Psoas muscle (tissue), 8 donors: ENCODE data around the gene CLIC3. TPM values are rescaled to one million over a fixed set of nuclear protein-coding genes. Genes with fewer than 3 reads are reported as not detected.

Experiments
- ATAC-seq, 4 donors: fragments of 200-7000 bp; cut with Tn5 transposase; one replicate each; pipeline ENCODE4 v1.9.1; 2020; ENCODE audit warnings: moderate library complexity in 3 of 4, mild to moderate bottlenecking in 2 of 4
- DNase-seq, 2 donors: peaks; one replicate each; pipeline ENCODE4 v3.0.0-alpha.2; 2020
- H3K27ac ChIP-seq: fragments of 200-600 bp; one replicate; pipeline ENCODE4 v1.8.0; 2022
- H3K27me3 ChIP-seq, 3 donors: fragments of 200-600 bp in 1 of 3; one replicate each; pipeline versions ENCODE4 v1.6.1 to v1.8.0; 2013 to 2022; ENCODE audit warnings: low read length in 2 of 3, mild to moderate bottlenecking in 2 of 3, moderate library complexity in 1 of 3; ENCODE audit not compliant: insufficient read depth in 3 of 3
- H3K36me3 ChIP-seq, 2 donors: fragments of 200-600 bp in 1 of 2; one replicate each; pipeline versions ENCODE4 v1.6.1 to v1.8.0; 2013 to 2022; ENCODE audit warnings: low read depth in 1 of 2, mild to moderate bottlenecking in 1 of 2, moderate library complexity in 1 of 2; ENCODE audit not compliant: insufficient read depth in 1 of 2
- H3K4me1 ChIP-seq: fragments of 200-600 bp; one replicate; pipeline ENCODE4 v1.8.0; 2022
- H3K4me3 ChIP-seq: fragments of 200-600 bp; one replicate; pipeline ENCODE4 v1.8.0; 2022; ENCODE audit warnings: mild to moderate bottlenecking
- H3K9me3 ChIP-seq: fragments of 200-600 bp; one replicate; pipeline ENCODE4 v1.8.0; 2022
- WGBS, 3 donors: extraction: QIAGEN DNeasy Blood & Tissue Kit; methylation state at CpG; one replicate each; pipeline versions ENCODE4 v1.1.6 to v1.1.7; 2013; 5-methylcytosine and 5-hydroxymethylcytosine counted together
- intact Hi-C, 2 donors: fragments of 100-400 bp; cut with DNase I; formaldehyde crosslinking; loops; one replicate each; pipeline versions ENCODE4 v1.11.0 to v1.14.2; 2022
- polyA plus RNA-seq, 3 donors: library from polyadenylated mRNA; stranded (reverse); fragments of 200-250 nt; gene quantifications; one replicate each; pipeline ENCODE4 v1.2.3, GENCODE V29; 2013
- total RNA-seq, 4 donors: library from RNA; stranded (reverse); fragmentation: NEBNext Ultra II Directional in 2 of 4; extraction: Animal tissue kit (Norgen Biotek cat#: 25700) in 2 of 4; gene quantifications; one replicate each; pipeline versions ENCODE4 v1.2.1 to v1.2.4, GENCODE V29; 2021 to 2023
- TF ChIP-seq, protein P1 (sequence below): fragments of 200-600 bp; IDR thresholded peaks from one replicate; pipeline ENCODE4 v1.8.0; 2022; ENCODE audit warnings: antibody characterized with exemption
- donor health status: healthy with polysubstance abuse.
- donor health status: DM: no; HTN: no; CAD: no; lungs with moderate emphysema.
- donor health status: Bipolar disorder and iron deficiency.
- donor health status: healthy.
- donor health status: DM: yes; HTN: yes; CAD: no.
- donor health status: DM: no; HTN: no; CAD: no.
- donor health status: DM: no; HTN: no; CAD: no.
- donor health status: DM: yes; HTN: yes; CAD: no.

CLIC3 gene
- total and polyA plus RNA-seq, 7 donors = 0.38 to 0.94 (median 0.67) TPM; not detected in 1

DNA sequence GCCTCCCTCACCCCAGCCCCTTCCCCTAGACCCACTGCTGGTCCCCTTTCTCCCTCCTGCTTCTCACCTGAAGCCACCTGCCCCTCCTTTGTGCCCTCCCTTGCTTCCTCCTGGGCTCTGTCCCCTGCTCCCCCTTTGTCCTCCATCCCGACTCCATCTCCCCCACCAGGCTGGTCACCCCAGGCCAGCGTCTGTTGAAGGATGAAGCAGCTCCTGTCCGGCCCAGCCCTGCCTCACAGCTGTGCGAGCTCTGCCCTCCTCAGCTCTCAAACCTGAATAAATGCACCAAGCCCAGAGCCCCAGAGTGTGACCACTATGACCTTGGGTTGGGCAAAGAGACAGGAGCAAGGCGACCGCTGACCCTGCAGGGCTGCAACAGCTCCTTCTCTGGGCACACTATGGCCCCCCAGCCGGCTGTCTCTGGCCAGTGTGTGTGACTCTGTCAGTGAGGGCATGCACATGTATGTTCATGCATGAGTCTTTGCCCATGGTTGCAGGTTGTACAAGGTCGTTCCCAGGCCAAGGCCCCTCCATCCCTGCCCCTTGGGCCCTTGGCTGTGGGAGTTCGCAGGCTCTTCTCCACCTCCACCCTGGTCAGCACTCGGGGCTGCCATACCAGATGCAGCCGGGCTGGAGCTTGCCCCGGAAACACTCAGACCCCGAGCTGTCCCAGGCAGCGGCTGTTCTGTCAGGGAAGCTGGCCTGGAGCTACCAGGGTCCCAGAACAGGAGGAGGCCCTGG, 41.0 kb downstream of the CLIC3 start:
- ATAC-seq = no peak
- WGBS, 3 donors = 78 to 90% (median 81%) methylated on average over 14 of the region's 14 CpGs
- intact Hi-C loops = no loop called here
- no peak overlapping the region for H3K4me3 ChIP-seq
- no peaks in the 10 kb centered on the region for H3K9me3 ChIP-seq
- TF ChIP-seq, protein P1, sequence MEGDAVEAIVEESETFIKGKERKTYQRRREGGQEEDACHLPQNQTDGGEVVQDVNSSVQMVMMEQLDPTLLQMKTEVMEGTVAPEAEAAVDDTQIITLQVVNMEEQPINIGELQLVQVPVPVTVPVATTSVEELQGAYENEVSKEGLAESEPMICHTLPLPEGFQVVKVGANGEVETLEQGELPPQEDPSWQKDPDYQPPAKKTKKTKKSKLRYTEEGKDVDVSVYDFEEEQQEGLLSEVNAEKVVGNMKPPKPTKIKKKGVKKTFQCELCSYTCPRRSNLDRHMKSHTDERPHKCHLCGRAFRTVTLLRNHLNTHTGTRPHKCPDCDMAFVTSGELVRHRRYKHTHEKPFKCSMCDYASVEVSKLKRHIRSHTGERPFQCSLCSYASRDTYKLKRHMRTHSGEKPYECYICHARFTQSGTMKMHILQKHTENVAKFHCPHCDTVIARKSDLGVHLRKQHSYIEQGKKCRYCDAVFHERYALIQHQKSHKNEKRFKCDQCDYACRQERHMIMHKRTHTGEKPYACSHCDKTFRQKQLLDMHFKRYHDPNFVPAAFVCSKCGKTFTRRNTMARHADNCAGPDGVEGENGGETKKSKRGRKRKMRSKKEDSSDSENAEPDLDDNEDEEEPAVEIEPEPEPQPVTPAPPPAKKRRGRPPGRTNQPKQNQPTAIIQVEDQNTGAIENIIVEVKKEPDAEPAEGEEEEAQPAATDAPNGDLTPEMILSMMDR = no peak
- no peaks in the 10 kb centered on the region for H3K36me3 ChIP-seq
- no peak overlapping the region for H3K27ac ChIP-seq
- peaks cover 4% of the 10 kb centered on the region for H3K4me1 ChIP-seq
- peaks cover 0 to 5% (median 0%) of the 10 kb centered on the region in 3 donors for H3K27me3 ChIP-seq
- no peak for DNase-seq

DNA sequence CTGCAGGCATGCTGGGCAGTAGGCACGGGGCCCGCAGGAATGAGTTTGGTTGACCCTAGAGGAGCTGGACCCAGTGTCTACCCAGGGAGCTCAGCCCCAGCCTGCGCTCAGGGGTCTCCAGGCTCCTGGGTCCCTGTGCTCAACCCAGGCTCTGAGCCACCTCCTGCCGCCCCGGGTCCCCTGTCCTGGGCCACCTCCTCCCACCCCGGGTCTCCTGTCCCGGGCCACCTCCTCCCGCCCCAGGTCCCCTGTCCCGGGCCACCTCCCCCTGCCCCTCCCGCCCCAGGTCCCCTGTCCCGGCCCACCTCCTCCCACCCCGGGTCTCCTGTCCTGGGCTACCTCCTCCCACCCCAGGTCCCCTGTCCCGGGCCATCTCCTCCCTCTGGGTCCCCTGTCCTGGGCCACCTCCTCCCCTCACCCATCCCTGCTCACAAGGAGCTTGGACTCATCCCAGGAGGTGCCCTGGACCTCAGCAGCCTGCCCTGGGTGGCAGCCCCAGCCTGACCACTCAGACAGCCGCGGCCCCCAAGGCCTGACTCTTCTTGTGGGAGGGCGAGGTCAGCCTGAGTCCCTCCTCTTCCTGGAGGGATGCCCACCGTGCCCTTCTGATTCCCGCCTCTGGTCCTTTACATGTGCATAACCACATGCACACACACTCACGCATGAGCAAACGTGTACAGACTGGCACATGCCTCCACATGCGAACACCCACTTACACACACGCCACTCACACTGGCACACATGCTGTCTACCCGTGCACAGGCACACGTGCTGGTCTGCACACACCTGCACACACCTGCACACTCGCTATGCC, 41.9 kb downstream of the CLIC3 start:
- WGBS, 3 donors = 82 to 93% (median 85%) methylated on average over 18 to 25 of the region's 25 CpGs
- H3K4me3 ChIP-seq = no peak overlapping the region

DNA sequence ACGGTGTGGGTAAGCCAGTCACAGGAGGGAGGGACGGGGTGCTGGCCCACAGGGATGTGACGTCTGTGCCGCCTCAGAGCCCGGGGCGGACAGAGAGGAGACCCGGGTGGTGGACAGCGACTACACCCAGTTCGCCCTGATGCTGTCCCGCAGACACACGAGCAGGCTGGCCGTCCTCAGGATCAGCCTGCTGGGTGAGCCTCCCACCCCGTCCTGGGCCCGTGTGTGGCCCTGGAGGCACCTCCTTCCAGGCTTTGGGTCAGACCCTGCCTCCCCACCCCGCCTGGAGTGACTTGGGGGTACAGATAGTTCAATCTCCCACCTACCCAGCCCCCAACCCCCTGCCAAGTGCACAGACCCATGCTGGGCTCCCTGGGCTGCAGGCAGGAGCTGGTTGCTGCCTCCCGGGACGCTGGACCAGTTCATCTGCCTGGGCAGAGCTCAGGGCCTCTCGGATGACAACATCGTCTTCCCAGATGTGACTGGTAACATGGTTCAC, 42.5 kb downstream of the CLIC3 start:
- Histone ChIP-seq H3K36me3 (no peaks in the 10 kb centered on the region), H3K27ac (no peak overlapping the region), H3K4me3 (no peak overlapping the region), H3K4me1 (peaks cover 4% of the 10 kb centered on the region), H3K27me3 (no peaks in the 10 kb centered on the region), H3K9me3 (no peaks in the 10 kb centered on the region)
- no peak for DNase-seq
- intact Hi-C loops = loop anchor here in 1 of 2 donors (5.0 kb wide), 1 partner anchor 162 kb away; the partner anchor contains the start of gene TMEM141
- WGBS, 3 donors = 74 to 83% (median 79%) methylated on average over 19 of the region's 19 CpGs
- TF ChIP-seq, protein P1 = no peak
- ATAC-seq = no peak

More for the DNA sequence above, 41.9 kb downstream of the CLIC3 start:
- DNase-seq (no peak), ATAC-seq (no peak)
- H3K36me3 ChIP-seq = no peaks in the 10 kb centered on the region
- TF ChIP-seq, protein P1 = no peak
- intact Hi-C loops = loop anchor here in 1 of 2 donors (5.0 kb wide), 1 partner anchor 162 kb away; the partner anchor contains the start of gene TMEM141
- no peaks in the 10 kb centered on the region for H3K9me3 ChIP-seq
- H3K27ac ChIP-seq = no peak overlapping the region
- H3K27me3 ChIP-seq = peaks cover 0 to 1% (median 0%) of the 10 kb centered on the region in 3 donors
- H3K4me1 ChIP-seq = peaks cover 4% of the 10 kb centered on the region

DNA sequence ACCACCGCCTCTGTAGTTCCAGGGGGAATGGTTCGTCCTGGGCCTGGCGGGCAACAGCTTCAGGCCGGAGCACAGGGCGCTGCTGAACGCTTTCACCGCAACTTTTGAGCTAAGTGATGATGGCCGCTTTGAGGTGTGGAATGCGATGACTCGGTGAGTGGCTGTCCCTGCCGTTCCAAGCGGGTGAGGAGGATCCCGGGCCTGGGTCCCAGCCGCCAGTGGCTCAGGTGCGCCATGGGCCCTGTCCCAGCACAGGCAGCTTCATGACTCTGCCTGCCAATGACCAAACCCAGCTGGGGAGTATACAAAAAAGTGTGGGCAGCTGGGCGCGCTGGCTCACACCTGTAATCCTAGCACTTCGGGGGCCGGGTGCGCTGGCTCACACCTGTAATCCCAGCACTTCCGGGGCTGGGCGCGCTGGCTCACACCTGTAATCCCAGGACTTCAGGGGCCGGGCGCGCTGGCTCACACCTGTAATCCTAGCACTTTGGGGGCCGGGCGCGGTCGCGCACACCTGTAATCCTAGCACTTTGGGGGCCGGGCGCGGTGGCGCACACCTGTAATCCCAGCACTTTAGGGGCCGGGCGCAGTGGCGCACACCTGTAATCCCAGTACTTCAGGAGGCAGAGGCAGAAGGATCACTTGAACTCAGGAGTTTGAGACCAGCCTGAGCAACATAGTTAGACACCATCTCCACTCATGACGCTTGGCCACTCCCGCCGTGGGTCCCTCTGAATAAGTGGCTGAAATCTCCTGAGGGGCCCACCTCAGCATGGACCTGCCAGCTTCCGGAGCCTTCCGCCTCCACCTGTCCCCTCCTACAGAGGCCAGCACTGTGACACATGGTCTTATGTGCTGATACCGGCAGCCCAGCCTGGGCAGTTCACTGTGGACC, 43.2 kb downstream of the CLIC3 start:
- DNase-seq (peak in 1 of 2 donors; percentile 4), ATAC-seq (no peak)
- intact Hi-C loops = loop anchor here in 1 of 2 donors (5.0 kb wide), 1 partner anchor 161 kb away; the partner anchor contains the start of gene TMEM141
- Histone ChIP-seq H3K27ac (no peak overlapping the region), H3K27me3 (no peaks in the 10 kb centered on the region), H3K36me3 (no peaks in the 10 kb centered on the region), H3K4me1 (peaks cover 10% of the 10 kb centered on the region), H3K9me3 (no peaks in the 10 kb centered on the region), H3K4me3 (no peak overlapping the region)
- TF ChIP-seq, protein P1 = no peak
- WGBS, 3 donors = 83 to 93% (median 84%) methylated on average over 36 to 44 of the region's 44 CpGs
